IMR-90 (cell line): Measurements from ENCODE around the gene RAX2. TPM values are rescaled to one million over a fixed set of nuclear protein-coding genes. Genes with fewer than 3 reads are reported as not detected.

ENCODE experiments used
- CEBPB ChIP-seq: IDR thresholded peaks from 2 replicates; pipeline ENCODE4 v1.6.1; 2012; ENCODE audit warnings: low read depth, low read length, improper control_type of control experiment
- ELK1 ChIP-seq: fragments of 150-350 bp; IDR thresholded peaks from 2 replicates; pipeline ENCODE4 v1.6.1; 2016; ENCODE audit warnings: low read depth, mild to moderate bottlenecking, low read length, moderate library complexity, borderline replicate concordance
- RAD21 ChIP-seq: IDR thresholded peaks from 2 replicates; pipeline ENCODE4 v1.6.1; 2012; ENCODE audit warnings: low read length, improper control_type of control experiment
- RFX5 ChIP-seq: IDR thresholded peaks from 2 replicates; pipeline ENCODE4 v1.8.0; 2012; ENCODE audit warnings: low read depth, mild to moderate bottlenecking, low read length, moderate library complexity
- polyA plus RNA-seq, 3 experiments: library from polyadenylated mRNA; depleted of rRNA; stranded (reverse); fragments of >200 nt; gene quantifications; 2 replicates each; pipeline ENCODE4 v1.2.3, GENCODE V29; 2012; ENCODE audit warnings: low replicate concordance in 1 of 3
- total RNA-seq: library from RNA; depleted of rRNA; stranded (reverse); fragments of >200 nt; gene quantifications from 2 replicates; pipeline ENCODE4 v1.2.3, GENCODE V29; 2012

RAX2 gene
- total and polyA plus RNA-seq, 2 of the 4 experiments (the other 2 are of a cell fraction) = not detected

GRCh38 chr19:3762501-3763459, 9.2 kb downstream of the RAX2 start, which contains the start of gene MRPL54 (continued):
- TF ChIP-seq ELK1 (no peak), CEBPB (peak; percentile 74), RAD21 (no peak), RFX5 (peak; percentile 24; the same call in 1 of the 2 replicates)
